HG02610 (cell line): ENCODE data around the gene MAD1L1.

Experiments used
- ATAC-seq: cut with Tn5 transposase; IDR thresholded peaks from one replicate; pipeline ENCODE4 v1.9.1; 2021; ENCODE audit warnings: mild to moderate bottlenecking, moderate library complexity; ENCODE audit not compliant: unreplicated experiment

Gene MAD1L1

DNA sequence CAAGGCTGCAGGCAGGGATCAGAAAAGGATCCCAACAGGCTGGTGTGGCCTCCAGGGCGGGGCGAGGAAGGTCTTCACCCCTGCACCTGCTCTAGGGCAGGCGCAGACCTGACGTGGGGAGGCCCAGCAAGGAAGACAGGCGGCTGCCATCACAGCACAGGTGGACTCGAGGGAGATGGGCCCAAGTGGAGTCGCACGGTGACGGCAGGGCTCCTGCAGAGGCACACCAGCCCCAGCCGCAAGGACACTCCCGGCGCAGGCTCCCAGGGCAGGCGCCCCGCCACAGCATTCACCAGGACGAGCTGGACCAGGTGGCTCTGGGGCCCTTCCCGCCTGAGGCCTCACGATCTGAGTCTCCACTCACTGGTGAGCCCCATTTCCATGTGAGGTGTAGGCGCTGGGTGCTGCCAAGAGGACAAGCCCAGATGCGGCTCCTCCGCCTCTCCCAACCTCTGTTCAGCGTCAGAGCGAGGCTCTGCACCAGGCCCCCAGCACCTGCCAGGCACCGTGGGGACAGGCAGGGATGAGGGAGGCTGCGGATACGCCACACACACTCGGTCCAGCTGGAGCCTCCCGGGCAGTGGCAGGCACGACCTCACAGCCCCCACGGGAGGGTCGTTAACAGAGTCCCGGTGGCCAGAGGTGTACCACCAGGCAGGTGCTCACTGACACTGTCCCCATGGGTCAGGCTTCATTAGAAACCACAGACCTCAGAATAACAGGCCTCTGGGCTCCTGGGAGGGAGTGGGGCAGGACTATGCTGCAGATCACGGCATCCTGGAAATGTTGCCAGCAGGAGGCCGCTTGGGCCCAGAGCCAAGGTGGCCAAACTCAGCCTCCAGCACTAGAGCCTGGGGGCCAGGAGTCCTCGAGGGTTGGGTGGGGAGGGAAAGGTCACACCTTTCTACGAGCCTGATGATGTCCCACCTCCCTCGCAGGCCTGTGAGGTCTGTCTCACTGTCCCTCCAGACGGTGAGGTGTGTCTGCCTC is 111.6 kb downstream of the MAD1L1 start:
- no peak for ATAC-seq

DNA sequence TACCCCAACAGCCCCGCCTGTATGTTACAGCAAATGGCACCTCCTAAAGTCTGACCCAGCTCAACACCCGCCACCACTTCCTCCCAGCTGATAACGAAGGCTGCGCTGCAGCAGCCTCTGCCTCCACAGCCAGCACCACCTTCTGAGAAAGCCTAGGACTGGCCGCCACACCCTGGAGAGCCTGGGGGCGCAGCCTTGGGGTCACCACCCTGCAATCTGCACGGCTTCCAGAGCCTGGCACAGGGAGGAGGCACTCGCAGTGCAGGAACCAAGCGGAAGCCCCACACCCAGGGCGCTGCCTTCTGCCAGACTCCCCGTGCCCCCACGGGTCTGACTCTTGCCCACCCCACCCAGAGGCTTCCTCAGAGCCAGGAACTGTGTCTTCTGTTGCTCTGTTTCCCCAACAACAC is 112.5 kb downstream of the MAD1L1 start:
- ATAC-seq = no peak

DNA sequence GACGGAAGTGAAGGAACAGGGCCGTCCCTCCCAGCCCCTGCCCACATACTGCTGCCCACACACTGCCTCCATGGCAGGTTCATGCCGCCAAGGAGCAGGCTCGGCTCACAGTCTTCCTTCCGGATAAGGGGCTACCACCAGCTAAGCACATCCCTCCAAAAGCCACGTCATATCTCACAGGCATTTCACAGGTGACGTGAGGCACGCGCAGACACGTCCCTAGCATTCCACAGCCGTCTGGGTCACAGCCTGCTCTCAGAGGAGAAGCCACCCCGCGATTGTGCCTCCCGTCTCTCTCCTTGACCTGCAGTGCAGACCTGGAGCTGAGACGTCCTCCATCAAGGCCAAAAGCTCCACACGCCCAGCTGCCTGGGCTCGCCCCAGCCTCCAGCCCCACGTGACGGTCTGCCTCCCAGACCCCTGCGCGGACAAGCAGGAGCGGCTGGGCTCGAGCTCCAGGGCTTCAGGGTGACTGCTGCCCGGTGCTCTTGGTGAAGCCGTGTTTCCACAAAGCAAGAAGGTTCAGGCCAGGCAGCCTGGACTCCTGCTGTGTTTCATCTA is 114.0 kb downstream of the MAD1L1 start:
- ATAC-seq = no peak

DNA sequence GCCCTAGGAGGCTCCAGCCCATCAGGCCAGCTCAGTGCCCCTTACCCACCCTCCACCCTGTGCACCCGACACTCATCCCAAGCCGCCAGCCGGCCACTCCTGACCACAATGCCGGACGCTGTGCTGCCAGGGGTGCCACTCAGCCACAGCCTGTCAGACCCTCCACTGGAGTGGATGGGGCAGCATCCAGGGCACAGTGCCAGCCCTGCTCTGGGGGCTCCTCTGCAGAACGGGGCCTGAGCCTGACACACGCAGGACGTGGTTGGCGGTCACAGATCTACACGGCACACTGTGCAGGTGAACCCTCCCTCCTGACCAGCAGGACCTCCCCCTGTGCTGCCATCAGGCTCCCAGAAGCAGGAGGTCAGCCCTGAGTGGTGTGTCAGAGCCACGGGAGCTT is 114.7 kb downstream of the MAD1L1 start:
- no peak for ATAC-seq

DNA sequence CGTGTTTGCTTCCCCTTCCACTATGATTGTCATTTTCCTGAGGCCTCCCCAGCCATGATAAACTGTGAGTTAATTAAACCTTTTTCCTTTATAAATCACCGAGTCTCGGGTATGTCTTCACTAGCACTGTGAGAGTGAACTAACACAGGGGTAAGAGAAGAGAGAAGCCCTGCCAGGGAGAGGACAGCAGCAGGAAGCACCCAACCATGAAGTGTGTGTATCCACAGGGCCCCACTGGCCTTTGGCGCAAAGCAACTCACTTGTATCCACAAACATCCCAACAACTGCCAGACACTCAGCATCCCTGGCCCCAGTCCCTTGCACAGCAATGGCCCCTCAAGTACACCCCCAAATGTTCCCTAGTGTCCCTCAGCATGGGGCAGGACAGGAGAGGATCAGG is 115.1 kb downstream of the MAD1L1 start:
- no peak for ATAC-seq

DNA sequence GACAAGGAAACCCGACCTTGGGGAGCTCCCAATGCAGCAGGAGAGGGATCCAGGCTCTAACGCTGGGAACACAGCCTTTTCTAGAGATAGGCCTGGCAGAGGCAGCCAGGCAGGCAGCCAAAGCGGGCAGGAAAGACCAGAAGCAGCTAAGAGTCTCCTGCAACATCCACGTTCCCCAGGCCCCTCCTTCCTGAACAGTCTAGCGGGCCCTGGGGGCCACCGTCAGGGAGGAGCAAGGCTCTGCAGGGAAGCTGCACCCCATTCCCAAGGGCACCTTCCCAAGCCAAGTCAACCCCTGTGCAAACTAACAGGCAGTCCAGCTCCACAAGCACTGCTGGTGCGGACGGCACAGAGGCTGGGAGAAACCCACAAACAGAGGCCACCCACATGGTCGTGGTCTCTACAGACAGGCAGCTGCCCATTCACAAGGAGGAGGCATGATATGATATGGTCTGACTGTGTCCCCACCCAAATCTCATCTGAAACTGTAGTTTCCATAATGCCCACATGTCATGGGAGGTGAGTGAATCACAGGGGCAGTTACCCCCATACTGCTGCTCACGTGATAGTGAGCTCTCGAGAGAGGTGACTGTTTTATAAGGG is 115.7 kb downstream of the MAD1L1 start:
- ATAC-seq = no peak

DNA sequence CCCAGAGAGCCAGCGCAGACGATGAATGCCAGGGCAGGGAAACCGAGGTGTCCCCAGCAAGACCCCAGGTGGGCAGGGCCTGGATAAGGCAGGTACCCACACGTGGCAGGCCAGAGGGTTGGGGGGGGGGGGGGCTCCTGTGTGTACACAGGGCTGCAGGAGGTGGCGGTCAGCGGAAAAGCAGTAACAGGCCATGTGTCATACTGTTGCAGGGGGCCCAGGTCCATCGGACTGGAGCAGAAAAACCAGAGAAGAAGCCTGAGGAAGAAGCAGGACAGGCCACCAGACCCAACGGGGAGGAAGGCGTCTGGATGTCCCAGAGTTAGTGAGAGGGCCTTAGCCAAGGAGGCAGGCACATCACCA is 116.3 kb downstream of the MAD1L1 start:
- no peak for ATAC-seq

DNA sequence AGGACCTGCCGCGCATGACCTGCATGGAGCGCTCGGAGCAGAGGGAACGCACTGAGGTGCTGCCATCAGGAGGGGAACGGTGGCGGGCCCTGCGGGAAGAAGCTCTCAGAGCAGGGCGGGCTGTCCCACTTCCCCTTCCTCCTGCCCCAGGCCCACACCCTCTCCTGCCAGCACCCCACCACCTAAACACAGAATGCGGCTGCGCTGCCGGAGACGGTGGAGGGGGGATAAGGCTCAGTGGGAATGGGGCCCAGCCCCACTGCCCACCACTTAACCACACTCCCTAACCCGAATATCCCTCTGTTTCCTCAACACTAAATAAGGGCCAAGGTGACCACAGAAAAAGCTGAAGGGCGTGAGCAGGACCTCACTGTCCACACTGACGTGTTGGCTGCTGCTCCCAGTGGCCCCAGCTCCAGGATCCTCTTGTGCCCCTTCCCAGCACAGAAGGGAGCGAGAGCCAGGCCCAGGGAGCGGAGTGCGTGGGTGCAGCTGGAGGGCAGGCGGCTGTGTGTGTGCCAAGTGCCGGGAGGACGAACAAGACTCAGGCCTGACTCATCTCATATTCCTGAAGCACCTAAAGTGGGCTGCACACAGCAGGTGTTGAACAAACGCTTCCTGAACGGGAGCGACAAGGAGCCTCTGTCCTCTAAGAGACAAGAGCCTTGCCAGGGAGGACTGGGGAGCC is 116.8 kb downstream of the MAD1L1 start:
- ATAC-seq = no peak

DNA sequence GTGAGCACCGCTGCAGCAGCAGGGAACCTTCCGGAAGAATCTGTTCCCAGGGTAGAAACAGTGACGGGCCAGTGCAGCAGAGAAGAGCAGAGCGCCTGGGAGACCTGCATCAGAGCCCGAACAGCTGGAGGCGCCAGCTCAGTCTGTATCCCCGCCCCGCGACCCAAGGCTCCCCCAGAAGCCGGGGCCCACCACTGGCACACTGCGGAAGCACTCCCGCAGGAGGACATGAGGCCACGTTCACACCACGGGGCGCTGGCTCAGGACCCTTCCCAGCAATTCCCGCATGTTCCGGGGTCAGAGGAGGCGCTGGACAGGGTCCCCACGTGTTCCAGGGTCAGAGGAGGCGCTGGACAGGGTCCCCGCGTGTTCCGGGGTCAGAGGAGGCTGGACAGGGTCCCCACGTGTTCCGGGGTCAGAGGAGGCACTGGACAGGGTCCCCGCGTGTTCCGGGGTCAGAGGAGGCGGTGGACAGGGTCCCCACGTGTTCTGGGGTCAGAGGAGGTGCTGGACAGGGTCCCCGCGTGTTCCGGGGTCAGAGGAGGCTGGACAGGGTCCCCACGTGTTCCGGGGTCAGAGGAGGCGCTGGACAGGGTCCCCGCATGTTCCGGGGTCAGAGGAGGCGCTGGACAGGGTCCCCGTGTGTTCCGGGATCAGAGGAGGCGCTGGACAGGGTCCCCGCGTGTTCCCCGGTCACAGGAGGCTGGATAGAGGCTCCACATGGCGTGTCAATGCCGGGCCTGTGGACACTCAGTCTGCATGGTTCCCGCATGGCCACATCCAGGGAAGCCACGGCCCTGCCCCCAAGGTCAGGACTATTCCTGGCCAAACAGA is 117.6 kb downstream of the MAD1L1 start:
- ATAC-seq = no peak

DNA sequence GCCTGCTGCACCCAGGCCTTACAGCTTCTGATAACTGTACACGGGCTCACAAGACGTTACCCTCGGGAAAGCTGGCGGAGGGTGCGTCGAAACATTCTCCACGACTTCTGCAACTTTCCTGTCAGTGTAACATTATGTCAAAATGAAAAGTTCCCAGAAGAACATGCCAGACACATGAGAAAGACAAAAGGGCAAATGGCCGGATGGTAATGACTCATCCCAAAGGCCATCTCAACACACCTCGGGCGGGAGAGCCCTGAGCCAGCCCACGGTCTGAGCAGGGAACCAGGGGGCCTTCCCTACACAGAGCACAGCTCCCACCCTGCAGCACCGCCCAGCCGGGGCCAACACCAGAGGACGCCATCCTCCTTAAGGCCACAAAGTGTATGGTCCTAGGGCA is 118.7 kb downstream of the MAD1L1 start:
- ATAC-seq = no peak

DNA sequence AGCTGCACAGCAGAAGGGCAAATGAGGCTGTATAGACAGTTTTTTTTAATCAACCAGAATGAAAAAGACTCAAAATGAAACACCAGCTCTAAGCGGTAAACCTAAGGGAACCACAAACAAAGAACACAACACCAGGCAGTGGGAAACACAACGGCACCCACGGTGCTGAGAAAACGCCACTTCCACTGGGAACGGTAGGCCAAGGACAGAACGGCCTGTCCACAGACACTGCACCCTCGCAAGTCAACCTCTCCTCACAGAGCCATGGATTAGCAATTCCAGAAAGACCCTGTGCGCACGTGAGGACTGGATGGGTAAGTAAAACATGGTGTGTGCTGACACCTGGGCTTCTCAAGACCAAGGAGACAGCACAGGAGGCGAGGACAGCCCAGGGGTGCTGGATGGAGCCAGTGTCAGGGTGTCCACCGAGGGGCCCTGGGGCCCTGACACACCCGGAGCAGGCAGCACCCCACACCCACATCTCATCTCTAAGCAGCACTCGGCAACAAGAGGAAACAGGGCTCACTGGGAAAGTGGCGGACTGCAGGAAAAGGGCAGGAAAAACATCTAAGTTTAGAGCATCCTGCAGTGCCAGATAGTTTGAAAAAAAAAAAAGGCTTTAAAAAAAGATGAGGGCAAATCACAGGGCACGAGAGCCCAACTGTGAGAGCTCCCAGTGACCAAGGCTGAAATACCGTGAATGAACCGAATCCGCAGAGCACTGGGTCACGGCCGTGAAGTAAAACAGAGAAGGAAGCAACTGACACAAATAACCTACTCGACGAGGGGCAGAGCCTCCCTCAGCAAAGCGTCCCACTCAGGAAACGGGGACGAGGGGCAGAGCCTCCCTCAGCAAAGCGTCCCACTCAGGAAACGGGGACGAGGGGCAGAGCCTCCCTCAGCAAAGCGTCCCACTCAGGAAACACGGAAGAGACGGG is 120.2 kb downstream of the MAD1L1 start:
- no peak for ATAC-seq

DNA sequence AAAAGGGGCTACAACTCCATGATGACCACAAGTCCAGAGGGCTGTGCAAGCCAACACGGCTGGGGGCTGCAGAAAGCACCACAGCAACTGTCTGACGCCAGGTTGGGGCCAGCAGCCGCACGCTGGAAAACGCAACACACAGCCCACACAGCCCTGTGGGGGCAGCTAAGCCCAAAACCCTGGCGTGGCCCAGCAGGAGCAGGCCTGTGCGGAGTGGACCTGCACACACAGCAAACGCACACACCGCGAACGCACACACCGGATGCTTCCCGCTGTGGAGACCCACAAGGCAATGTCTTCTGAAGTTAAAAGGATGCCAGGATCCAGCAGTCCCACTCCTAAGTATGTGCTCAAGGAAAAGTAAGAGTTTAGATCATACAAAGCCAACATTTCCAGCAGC is 121.2 kb downstream of the MAD1L1 start:
- ATAC-seq = no peak

DNA sequence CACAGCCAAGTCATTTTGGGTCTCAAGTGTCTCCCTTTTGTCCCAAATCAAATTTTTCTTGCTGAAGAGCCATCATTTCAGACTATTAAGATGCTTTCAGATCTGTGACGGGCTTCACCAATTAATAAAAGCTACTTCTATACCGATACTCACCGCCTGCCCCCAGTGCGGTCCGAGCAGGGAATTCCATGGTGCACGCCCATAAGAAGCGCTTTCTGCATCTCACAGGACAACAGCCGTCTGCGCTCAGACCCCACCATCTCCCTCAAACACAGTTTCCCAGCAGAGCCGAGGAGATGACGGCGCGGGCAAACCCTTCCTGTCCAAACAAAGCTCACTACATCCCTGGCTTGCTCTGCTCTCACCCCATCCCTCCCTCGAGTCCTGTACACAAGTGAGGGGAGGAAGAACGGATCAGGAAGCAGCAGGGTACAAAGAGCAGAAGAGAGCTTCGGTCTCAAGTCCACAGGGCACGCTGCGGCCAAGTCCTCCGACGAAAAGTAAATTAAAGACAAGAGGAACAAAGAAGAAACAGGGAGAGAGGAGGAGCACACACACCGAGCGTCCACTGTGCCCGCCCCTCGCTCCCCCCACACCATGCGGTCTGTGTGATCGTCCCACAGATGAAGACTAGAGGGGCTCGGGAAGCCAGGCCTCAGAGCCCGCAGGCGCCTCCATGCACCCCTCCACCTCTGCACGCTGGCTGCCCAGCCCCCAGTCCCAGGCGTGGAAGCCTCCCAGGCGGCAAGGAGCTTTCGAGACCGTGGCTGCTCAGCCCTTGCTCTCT is 121.9 kb downstream of the MAD1L1 start:
- ATAC-seq = no peak

DNA sequence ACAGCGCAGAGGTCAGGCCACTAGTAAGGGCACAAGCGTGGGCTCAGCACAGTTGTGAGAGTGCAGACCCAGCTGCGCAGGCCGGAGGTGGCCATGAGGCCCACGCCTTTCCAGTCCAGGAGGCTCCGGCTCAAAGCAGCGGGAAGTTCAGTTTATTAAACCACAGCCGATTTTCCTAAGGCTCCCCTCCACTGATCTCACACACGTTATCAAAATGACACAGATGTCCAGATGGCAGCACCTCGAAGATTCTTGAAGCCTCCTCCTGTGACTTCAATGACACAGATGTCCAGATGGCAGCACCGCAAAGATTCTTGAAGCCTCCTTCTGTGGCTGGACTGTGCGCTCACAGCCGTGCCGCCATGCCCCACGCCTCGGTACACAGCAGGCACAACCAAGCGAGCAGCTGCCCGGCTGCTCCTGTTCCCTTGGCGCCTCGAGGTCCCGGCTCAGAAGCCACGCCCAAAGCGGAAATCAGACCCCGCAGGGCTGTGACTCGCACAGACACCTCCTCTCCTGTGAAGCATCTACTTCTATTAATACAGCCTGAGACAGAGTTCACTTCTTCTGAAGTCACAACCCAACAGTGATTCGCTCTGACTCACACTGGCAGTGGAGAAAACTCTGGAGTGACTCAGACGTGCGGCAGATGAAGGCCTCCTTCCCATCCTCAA is 122.7 kb downstream of the MAD1L1 start:
- ATAC-seq = no peak

DNA sequence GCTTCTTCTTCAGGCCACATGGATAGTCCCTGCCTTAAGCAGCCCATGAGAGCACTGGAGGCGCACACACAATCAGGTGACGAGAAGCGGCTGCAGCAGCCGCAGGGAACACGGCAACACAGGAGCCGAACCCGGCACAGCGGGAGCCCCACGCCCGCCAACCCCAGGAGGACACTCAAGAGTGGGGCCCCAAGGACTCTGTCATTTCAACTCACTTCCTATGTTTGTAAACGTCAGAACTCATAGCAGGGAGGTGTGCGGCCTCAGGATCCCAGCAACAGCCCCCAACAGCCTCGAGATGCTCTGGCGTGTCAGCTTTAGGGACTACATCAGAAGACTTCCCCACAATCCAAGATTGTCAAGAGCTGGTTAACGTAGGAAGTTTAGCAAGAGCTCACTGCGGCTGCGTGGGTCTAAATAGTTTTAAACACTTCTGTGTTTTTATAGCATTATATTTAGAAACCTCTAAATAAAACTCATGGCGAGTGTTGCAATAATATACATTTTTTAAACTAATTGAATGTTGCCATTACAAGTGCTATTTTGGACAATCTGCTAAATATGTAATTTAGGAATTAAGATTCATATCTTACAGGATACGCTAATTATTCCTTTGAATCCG is 123.4 kb downstream of the MAD1L1 start:
- ATAC-seq = no peak

DNA sequence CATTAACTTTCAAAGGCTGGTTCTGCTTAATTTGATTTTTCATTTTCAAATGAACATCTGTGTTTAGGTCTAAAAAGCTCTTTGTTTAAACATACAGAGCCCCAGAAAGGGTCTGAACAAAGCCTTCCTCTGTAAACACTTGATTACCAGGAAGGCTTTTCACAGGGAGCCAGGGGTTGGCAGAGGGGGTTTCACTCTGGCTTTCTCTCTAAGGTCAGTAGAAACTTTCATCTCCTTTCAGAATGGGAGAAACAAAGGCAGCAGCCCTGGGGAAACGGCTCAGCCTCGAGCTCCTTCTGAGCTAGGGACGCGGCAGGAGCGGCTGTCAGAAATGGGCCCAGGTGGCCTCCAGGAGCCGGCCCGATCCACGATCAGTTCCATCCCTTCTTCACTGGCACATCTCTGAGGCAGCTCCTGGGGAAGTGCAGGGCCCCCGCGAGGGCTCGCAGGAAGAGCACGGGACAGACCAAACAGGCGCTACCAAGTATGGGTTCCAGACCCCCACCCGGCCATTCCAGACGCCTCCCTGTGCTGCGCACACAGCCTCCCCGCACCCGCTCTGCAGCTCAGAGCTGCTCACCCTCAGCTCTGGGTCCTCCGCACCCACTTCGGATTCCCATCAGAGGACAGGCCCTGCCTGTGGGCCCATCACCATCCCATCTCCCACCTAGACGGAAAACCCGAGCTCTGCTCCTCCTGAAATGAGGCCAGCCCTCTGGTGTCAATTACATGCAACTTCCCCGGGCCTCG is 124.1 kb downstream of the MAD1L1 start:
- no peak for ATAC-seq

DNA sequence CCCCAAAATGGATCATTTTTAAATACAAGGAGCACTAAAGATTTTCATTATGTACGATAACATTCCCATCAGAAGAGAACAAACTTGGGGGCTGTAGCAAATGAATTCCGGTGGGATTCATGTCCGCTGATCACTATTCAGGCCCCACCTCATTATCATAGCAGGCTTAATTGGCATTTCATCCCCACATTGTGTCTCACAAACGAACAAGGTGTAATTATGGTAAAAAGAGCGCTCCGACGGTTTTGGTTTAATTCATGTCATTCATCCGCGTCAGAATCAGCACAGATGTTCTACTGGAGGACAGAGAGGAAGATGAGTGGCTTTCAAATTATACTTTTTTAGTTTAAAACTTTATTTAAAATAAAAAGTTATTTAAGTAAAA is 124.7 kb downstream of the MAD1L1 start:
- no peak for ATAC-seq
